DND-41 (cell line): ENCODE measurements around the gene SEC24A.

Source experiments
- ATAC-seq: fragments of 200-7000 bp; cut with Tn5 transposase; 3 replicates; pipeline ENCODE4 v1.9.1; 2021; ENCODE audit warnings: low read depth; ENCODE audit not compliant: insufficient read depth
- DNase-seq: peaks from one replicate; pipeline ENCODE4 v3.0.0-alpha.2; 2020
- H2AFZ ChIP-seq: 2 replicates; pipeline ENCODE4 v1.6.0; 2012; ENCODE audit warnings: low read depth, low read length
- H3K27ac ChIP-seq: 2 replicates; pipeline ENCODE4 v1.5.1; 2012; ENCODE audit warnings: low read length, inconsistent platforms
- H3K27me3 ChIP-seq: fragments of 200-600 bp; sonication (generic); 2 replicates; pipeline ENCODE4 v1.6.0; 2012; ENCODE audit warnings: low read length, mild to moderate bottlenecking, inconsistent platforms; ENCODE audit not compliant: insufficient read depth, poor library complexity
- H3K36me3 ChIP-seq: 2 replicates; pipeline ENCODE4 v1.5.1; 2012; ENCODE audit warnings: low read length, inconsistent platforms; ENCODE audit not compliant: insufficient read depth
- H3K4me1 ChIP-seq: 2 replicates; pipeline ENCODE4 v1.5.1; 2012; ENCODE audit warnings: mild to moderate bottlenecking, low read length; ENCODE audit not compliant: insufficient read depth
- H3K4me2 ChIP-seq: 2 replicates; pipeline ENCODE4 v1.6.0; 2012; ENCODE audit warnings: mild to moderate bottlenecking, moderate library complexity, low read length, inconsistent platforms; ENCODE audit not compliant: insufficient read depth
- H3K4me3 ChIP-seq, 2 experiments: fragments of 200-600 bp in 1 of 2; shearing (Covaris generic) in 1 of 2; 2 replicates each; pipeline ENCODE4 v1.5.1; 2012 to 2016; ENCODE audit warnings: inconsistent platforms in 2 of 2, low read length in 2 of 2, mild to moderate bottlenecking in 2 of 2, low read depth in 1 of 2, moderate library complexity in 1 of 2
- H3K79me2 ChIP-seq: 2 replicates; pipeline ENCODE4 v1.6.0; 2012; ENCODE audit warnings: low read length, inconsistent platforms; ENCODE audit not compliant: insufficient read depth
- H3K9ac ChIP-seq: 2 replicates; pipeline ENCODE4 v1.6.0; 2012; ENCODE audit warnings: low read depth, mild to moderate bottlenecking, inconsistent platforms, low read length, moderate library complexity
- H3K9me3 ChIP-seq: 2 replicates; pipeline ENCODE4 v1.5.1; 2012; ENCODE audit warnings: low read length, moderate library complexity, mild to moderate bottlenecking, inconsistent platforms; ENCODE audit not compliant: insufficient read depth, severe bottlenecking
- H4K20me1 ChIP-seq: 2 replicates; pipeline ENCODE4 v1.6.0; 2012; ENCODE audit warnings: low read length; ENCODE audit not compliant: insufficient read depth
- EZH2 ChIP-seq: IDR thresholded peaks from 3 replicates; pipeline ENCODE4 v1.6.1; 2012; ENCODE audit warnings: borderline replicate concordance, low read depth, mild to moderate bottlenecking, moderate library complexity, low read length, inconsistent platforms; ENCODE audit not compliant: severe bottlenecking
- TF ChIP-seq, protein P1 (sequence below): IDR thresholded peaks from 2 replicates; pipeline ENCODE4 v1.5.1; 2012; ENCODE audit warnings: borderline replicate concordance, low read length, moderate library complexity, mild to moderate bottlenecking; ENCODE audit not compliant: poor library complexity, severe bottlenecking; ENCODE audit errors: extremely low read depth

The SEC24A gene

DNA sequence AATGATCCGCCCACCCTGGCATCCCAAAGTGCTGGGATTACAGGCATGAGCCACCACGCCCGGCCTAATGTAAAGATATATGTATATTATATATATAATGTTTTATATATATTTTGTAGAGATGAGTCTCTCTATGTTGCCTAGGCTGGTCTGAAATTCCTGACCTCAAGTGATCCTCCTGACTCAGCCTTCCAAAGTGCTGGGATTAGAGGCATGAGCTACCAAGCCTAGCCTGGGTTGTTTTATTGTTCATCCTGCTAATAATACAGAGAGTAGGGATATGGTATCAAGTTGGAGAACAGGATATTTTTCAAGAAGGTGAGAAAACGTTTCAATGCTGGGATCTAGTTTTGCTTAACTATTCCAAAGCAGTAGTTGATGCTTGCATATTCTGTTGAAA lies 2.9 kb downstream of the SEC24A start:
- TF ChIP-seq, protein P1, sequence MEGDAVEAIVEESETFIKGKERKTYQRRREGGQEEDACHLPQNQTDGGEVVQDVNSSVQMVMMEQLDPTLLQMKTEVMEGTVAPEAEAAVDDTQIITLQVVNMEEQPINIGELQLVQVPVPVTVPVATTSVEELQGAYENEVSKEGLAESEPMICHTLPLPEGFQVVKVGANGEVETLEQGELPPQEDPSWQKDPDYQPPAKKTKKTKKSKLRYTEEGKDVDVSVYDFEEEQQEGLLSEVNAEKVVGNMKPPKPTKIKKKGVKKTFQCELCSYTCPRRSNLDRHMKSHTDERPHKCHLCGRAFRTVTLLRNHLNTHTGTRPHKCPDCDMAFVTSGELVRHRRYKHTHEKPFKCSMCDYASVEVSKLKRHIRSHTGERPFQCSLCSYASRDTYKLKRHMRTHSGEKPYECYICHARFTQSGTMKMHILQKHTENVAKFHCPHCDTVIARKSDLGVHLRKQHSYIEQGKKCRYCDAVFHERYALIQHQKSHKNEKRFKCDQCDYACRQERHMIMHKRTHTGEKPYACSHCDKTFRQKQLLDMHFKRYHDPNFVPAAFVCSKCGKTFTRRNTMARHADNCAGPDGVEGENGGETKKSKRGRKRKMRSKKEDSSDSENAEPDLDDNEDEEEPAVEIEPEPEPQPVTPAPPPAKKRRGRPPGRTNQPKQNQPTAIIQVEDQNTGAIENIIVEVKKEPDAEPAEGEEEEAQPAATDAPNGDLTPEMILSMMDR = no peak
- TF ChIP-seq EZH2 = no peak
- no peak overlapping the region; the same call in 1 of the 2 replicates for H3K4me2 ChIP-seq
- H3K4me1 ChIP-seq = peaks cover 27% of the 10 kb centered on the region
- H2AFZ ChIP-seq = no peak overlapping the region
- ATAC-seq = no peak
- H3K9ac ChIP-seq = no peak overlapping the region
- peaks cover 86% of the 10 kb centered on the region for H3K79me2 ChIP-seq
- no peaks in the 10 kb centered on the region for H3K27me3 ChIP-seq
- peaks cover 4% of the 10 kb centered on the region; the same call in 1 of the 2 replicates for H4K20me1 ChIP-seq
- H3K9me3 ChIP-seq = no peaks in the 10 kb centered on the region
- H3K36me3 ChIP-seq = peaks cover 5% of the 10 kb centered on the region; the same call in 1 of the 2 replicates
- H3K4me3 ChIP-seq = no peak overlapping the region
- no peak overlapping the region for H3K27ac ChIP-seq
- no peak for DNase-seq

DNA sequence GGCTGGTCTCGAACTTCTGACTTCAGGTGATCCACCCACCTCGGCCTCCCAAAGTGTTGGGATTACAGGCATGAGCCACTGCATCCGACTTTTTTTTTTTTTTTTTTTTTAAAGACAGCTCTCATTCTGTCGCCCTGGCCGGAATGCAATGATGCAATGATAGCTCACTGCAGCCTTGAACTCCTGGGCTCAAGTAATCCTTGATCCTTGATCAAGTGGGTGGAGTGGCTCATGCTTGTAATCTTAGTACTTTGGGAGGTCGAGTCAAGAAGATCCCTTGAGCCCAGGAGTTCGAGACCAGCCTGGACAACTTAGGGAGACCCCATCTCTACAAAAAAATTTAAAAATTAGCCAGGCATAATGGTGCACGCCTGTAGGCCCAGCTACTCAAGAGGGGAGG lies 8.1 kb downstream of the SEC24A start:
- Histone ChIP-seq H4K20me1 (peaks cover 8% of the 10 kb centered on the region; the same call in 1 of the 2 replicates), H2AFZ (no peak overlapping the region), H3K4me2 (no peak overlapping the region), H3K4me1 (no peaks in the 10 kb centered on the region), H3K36me3 (peaks cover 11% of the 10 kb centered on the region; the same call in 1 of the 2 replicates), H3K79me2 (peaks cover 96% of the 10 kb centered on the region), H3K4me3 (no peak overlapping the region), H3K9ac (no peak overlapping the region), H3K27me3 (no peaks in the 10 kb centered on the region), H3K27ac (no peak overlapping the region), H3K9me3 (no peaks in the 10 kb centered on the region)
- no peak for TF ChIP-seq EZH2
- TF ChIP-seq, protein P1 = no peak
- DNase-seq = no peak
- no peak for ATAC-seq

DNA sequence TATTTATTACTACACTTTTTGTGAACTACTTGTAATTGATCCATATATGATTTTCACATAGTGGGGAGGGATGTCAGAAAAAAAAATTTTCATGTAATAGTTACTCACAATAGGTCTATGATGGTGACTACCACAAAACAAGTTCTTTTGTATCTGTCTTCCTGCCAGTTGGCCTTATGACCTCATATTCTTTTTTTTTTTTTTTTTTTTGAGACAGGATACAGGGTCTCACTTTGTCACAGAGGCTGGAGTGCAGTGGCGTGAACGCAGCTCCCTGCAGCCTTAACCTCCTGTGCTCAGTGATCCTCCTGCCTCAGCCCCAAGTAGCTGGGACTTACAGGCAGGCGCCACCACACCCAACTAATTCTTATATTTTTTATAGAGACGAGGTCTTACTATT lies 10.9 kb downstream of the SEC24A start:
- no peak overlapping the region for H2AFZ ChIP-seq
- H3K27me3 ChIP-seq = no peaks in the 10 kb centered on the region
- no peak overlapping the region for H3K4me3 ChIP-seq
- peak; percentile 35; the same call in 1 of the 3 replicates for ATAC-seq
- peaks cover 92% of the 10 kb centered on the region for H3K79me2 ChIP-seq
- no peak overlapping the region for H3K9ac ChIP-seq
- peak; percentile 11 for DNase-seq
- H3K4me1 ChIP-seq = no peaks in the 10 kb centered on the region
- no peak overlapping the region for H3K27ac ChIP-seq
- H3K9me3 ChIP-seq = no peaks in the 10 kb centered on the region
- peaks cover 28% of the 10 kb centered on the region for H3K36me3 ChIP-seq
- H4K20me1 ChIP-seq = peaks cover 7% of the 10 kb centered on the region; the same call in 1 of the 2 replicates
- no peak overlapping the region for H3K4me2 ChIP-seq
- TF ChIP-seq EZH2 = no peak
- TF ChIP-seq, protein P1 = no peak
